ENCODE measurements around the gene BAHCC1. TPM values are rescaled to one million over a fixed set of nuclear protein-coding genes. Genes with fewer than 3 reads are reported as not detected.

BAHCC1 gene
- total RNA-seq, 2 experiments from 2014 or later: 0.20 to 0.41 TPM

GRCh38 chr17:81480140-81481072 lies 85.1 kb downstream of the BAHCC1 start:
- Histone ChIP-seq H3K27me3 (ENCODE audit: control insufficient read depth in 1 of 2, insufficient read depth in 2 of 2, low read length in 2 of 2) (peaks cover 25 to 31% of the 10 kb centered on the region in 2 experiments), H3K4me1 (ENCODE audit: insufficient read depth, low read length) (peaks cover 38% of the 10 kb centered on the region), H3K9me3 (ENCODE audit: control insufficient read depth in 1 of 2, insufficient read depth in 1 of 2, low read length in 2 of 2) (peaks cover 0 to 7% of the 10 kb centered on the region in 2 experiments), H3K27ac (ENCODE audit: low read depth in 1 of 2, low read length in 2 of 2) (no peak overlapping the region), H3K36me3 (ENCODE audit: insufficient read depth, low read length) (no peaks in the 10 kb centered on the region), H3K4me3 (ENCODE audit: low read length) (no peak overlapping the region)
- ChIA-PET CTCF (no interaction called here), POLR2A (no interaction called here)
- intact Hi-C loops (cut with DNase I, micrococcal nuclease): loop anchor here (5.0 to 10.0 kb wide), 4 partner anchors 243 to 1336 kb away; partner anchors contain the start of genes CHMP6 (in 1 of the 2), EIF4A3 (in 1 of the 2), NDUFAF8 (in 1 of the 2) and TEPSIN (in 1 of the 2)
- Mint-ChIP-seq H3K27me3 (peaks cover 24% of the 10 kb centered on the region), H3K4me3 (peak overlapping the region; percentile 3), H3K4me1 (ENCODE audit: low read depth) (no peaks in the 10 kb centered on the region), H3K9me3 (no peaks in the 10 kb centered on the region), H3K36me3 (ENCODE audit: low read depth) (no peaks in the 10 kb centered on the region), H3K27ac (no peak overlapping the region)
- DNase-seq (no peak), ATAC-seq (ENCODE audit: poor library complexity) (no peak)
- no peak for TF ChIP-seq CTCF (IDR thresholded peaks at IDR 0.05)

- H3K27ac Mint-ChIP-seq: no peak overlapping the region
- TF ChIP-seq CTCF (IDR thresholded peaks at IDR 0.05): no peak
- H3K27me3 Mint-ChIP-seq: peaks cover 28% of the 10 kb centered on the region
- Histone ChIP-seq H3K36me3 (ENCODE audit: insufficient read depth, low read length) (no peaks in the 10 kb centered on the region), H3K27ac (ENCODE audit: low read depth in 1 of 2, low read length in 2 of 2) (no peak overlapping the region), H3K9me3 (ENCODE audit: control insufficient read depth in 1 of 2, insufficient read depth in 1 of 2, low read length in 2 of 2) (peaks cover 0 to 7% of the 10 kb centered on the region in 2 experiments), H3K4me1 (ENCODE audit: insufficient read depth, low read length) (peaks cover 38% of the 10 kb centered on the region), H3K27me3 (ENCODE audit: control insufficient read depth in 1 of 2, insufficient read depth in 2 of 2, low read length in 2 of 2) (peaks cover 25 to 31% of the 10 kb centered on the region in 2 experiments), H3K4me3 (ENCODE audit: low read length) (peak overlapping the region; percentile 32)
- no peaks in the 10 kb centered on the region for H3K36me3 Mint-ChIP-seq (ENCODE audit: low read depth)
- peaks cover 5% of the 10 kb centered on the region for H3K4me1 Mint-ChIP-seq (ENCODE audit: low read depth)
- CTCF ChIA-PET: no interaction called here
- POLR2A ChIA-PET: interaction anchor here (1.0 to 1.2 kb wide), 2 partner anchors 29 to 87 kb away, joined by 3 read pairs; no protein-coding TSS in a partner anchor
- intact Hi-C loops (cut with DNase I, micrococcal nuclease): loop anchor here (5.0 to 10.0 kb wide), 4 partner anchors 244 to 1336 kb away; partner anchors contain the start of genes CHMP6 (in 1 of the 2), EIF4A3 (in 1 of the 2), NDUFAF8 (in 1 of the 2) and TEPSIN (in 1 of the 2)
- H3K4me3 Mint-ChIP-seq: peak overlapping the region; percentile 77
- DNase-seq (peak; percentile 14 to 89 (median 54)), ATAC-seq (ENCODE audit: poor library complexity) (peak; percentile 69)
- no peaks in the 10 kb centered on the region for H3K9me3 Mint-ChIP-seq
Observed at GRCh38 chr17:81481073-81481799, 86.0 kb downstream of the BAHCC1 start.

- DNase-seq: no peak
- no peak for ATAC-seq (ENCODE audit: poor library complexity)
- H3K27me3 Mint-ChIP-seq: peaks cover 29% of the 10 kb centered on the region
- Histone ChIP-seq H3K4me1 (ENCODE audit: insufficient read depth, low read length) (peaks cover 40% of the 10 kb centered on the region), H3K9me3 (ENCODE audit: control insufficient read depth in 1 of 2, insufficient read depth in 1 of 2, low read length in 2 of 2) (peaks cover 0 to 7% of the 10 kb centered on the region in 2 experiments), H3K4me3 (ENCODE audit: low read length) (peak overlapping the region; percentile 32), H3K27ac (ENCODE audit: low read depth in 1 of 2, low read length in 2 of 2) (no peak overlapping the region), H3K36me3 (ENCODE audit: insufficient read depth, low read length) (no peaks in the 10 kb centered on the region), H3K27me3 (ENCODE audit: control insufficient read depth in 1 of 2, insufficient read depth in 2 of 2, low read length in 2 of 2) (peaks cover 25 to 31% of the 10 kb centered on the region in 2 experiments)
- no peak overlapping the region for H3K27ac Mint-ChIP-seq
- CTCF ChIA-PET: no interaction called here
- peak overlapping the region; percentile 79 for H3K4me3 Mint-ChIP-seq
- intact Hi-C loops (cut with DNase I, micrococcal nuclease): loop anchor here (5.0 to 10.0 kb wide), 4 partner anchors 245 to 1337 kb away; partner anchors contain the start of genes CHMP6 (in 1 of the 2), EIF4A3 (in 1 of the 2), NDUFAF8 (in 1 of the 2) and TEPSIN (in 1 of the 2)
- no peaks in the 10 kb centered on the region for H3K9me3 Mint-ChIP-seq
- POLR2A ChIA-PET: interaction anchor here (1.0 to 1.2 kb wide), 2 partner anchors 28 to 87 kb away, joined by 3 read pairs; no protein-coding TSS in a partner anchor
- H3K36me3 Mint-ChIP-seq (ENCODE audit: low read depth): no peaks in the 10 kb centered on the region
- H3K4me1 Mint-ChIP-seq (ENCODE audit: low read depth): peaks cover 7% of the 10 kb centered on the region
- no peak for TF ChIP-seq CTCF (IDR thresholded peaks at IDR 0.05)
Observed at GRCh38 chr17:81481815-81482505, 86.7 kb downstream of the BAHCC1 start.

All from CD4-positive, alpha-beta T cell (primary cell).